HG03342 (cell line): ENCODE data around the gene REN.

ENCODE experiments used
- ATAC-seq: cut with Tn5 transposase; IDR thresholded peaks from one replicate; pipeline ENCODE4 v1.9.1; 2021; ENCODE audit warnings: mild to moderate bottlenecking, moderate library complexity; ENCODE audit not compliant: unreplicated experiment

REN gene

GRCh38 chr1:204154568-204155255 is 11.4 kb downstream of the REN start:
- ATAC-seq, result no peak

- no peak for ATAC-seq
Measured at GRCh38 chr1:204153667-204154066, 12.5 kb downstream of the REN start.

- ATAC-seq, result no peak
Measured at GRCh38 chr1:204152310-204153044, 13.7 kb downstream of the REN start.

- no peak for ATAC-seq
Measured at GRCh38 chr1:204151552-204152309, 14.4 kb downstream of the REN start, which contains the start of gene ETNK2. TSS of gene ETNK2 (minus strand) at chr1:204152044. CDS start at chr1:204151852, 192 bp downstream.

GRCh38 chr1:204150702-204151551 is 15.2 kb downstream of the REN start:
- ATAC-seq, result no peak

- no peak for ATAC-seq
Measured at GRCh38 chr1:204149635-204150565, 16.2 kb downstream of the REN start.

- ATAC-seq, result no peak
Measured at GRCh38 chr1:204149107-204149506, 17.0 kb downstream of the REN start.

GRCh38 chr1:204147406-204148383 is 18.4 kb downstream of the REN start:
- ATAC-seq, result no peak

- no peak for ATAC-seq
Measured at GRCh38 chr1:204146965-204147364, 19.2 kb downstream of the REN start.

GRCh38 chr1:204146309-204146708 is 19.8 kb downstream of the REN start:
- no peak for ATAC-seq

- no peak for ATAC-seq
Measured at GRCh38 chr1:204145033-204145504, 21.1 kb downstream of the REN start.

- ATAC-seq, result no peak
Measured at GRCh38 chr1:204143276-204144041, 22.7 kb downstream of the REN start.

- no peak for ATAC-seq
Measured at GRCh38 chr1:204142032-204142974, 23.8 kb downstream of the REN start.

- no peak for ATAC-seq
Measured at GRCh38 chr1:204141131-204141530, 25.0 kb downstream of the REN start.

- ATAC-seq, result no peak
Measured at GRCh38 chr1:204139952-204140351, 26.2 kb downstream of the REN start.

- ATAC-seq, result no peak
Measured at GRCh38 chr1:204139088-204139487, 27.0 kb downstream of the REN start.
